CD4-positive, alpha-beta T cell treated with Interleukin-15 for 4 hours (primary cell): Measurements from ENCODE around the gene IGF2BP1.
"Not testable (repeated sequence)": the region's sequence is repeated elsewhere in the genome, so short reads cannot be mapped to it uniquely, and the experiment has no call there.

ENCODE experiments used
- DNase-seq: peaks from one replicate; pipeline ENCODE4 v3.0.0-alpha.2; 2020; ENCODE audit warnings: low spot score

IGF2BP1 gene

GRCh38 chr17:49054342-49055092 lies 57.3 kb downstream of the IGF2BP1 start:
- no peak for DNase-seq

- DNase-seq, result no peak
Observed at GRCh38 chr17:49055181-49055927, 58.2 kb downstream of the IGF2BP1 start.

- DNase-seq, result no peak
Observed at GRCh38 chr17:49061524-49061943, 64.3 kb downstream of the IGF2BP1 start.

- no peak for DNase-seq
Observed at GRCh38 chr17:49063652-49064051, 66.5 kb downstream of the IGF2BP1 start.

GRCh38 chr17:49067163-49067562 lies 70.0 kb downstream of the IGF2BP1 start:
- DNase-seq, result no peak

- no peak for DNase-seq
Observed at GRCh38 chr17:49069585-49070273, 72.5 kb downstream of the IGF2BP1 start.

GRCh38 chr17:49071106-49071505 lies 73.9 kb downstream of the IGF2BP1 start:
- no peak for DNase-seq

- DNase-seq, result no peak
Observed at GRCh38 chr17:49074851-49075540, 77.8 kb downstream of the IGF2BP1 start.

GRCh38 chr17:49076573-49077384 lies 79.6 kb downstream of the IGF2BP1 start:
- no peak for DNase-seq

GRCh38 chr17:49078248-49078647 lies 81.1 kb downstream of the IGF2BP1 start:
- DNase-seq, result no peak

- DNase-seq, result no peak
Observed at GRCh38 chr17:49079840-49080663, 82.9 kb downstream of the IGF2BP1 start.

GRCh38 chr17:49082231-49082630 lies 85.0 kb downstream of the IGF2BP1 start:
- no peak for DNase-seq

GRCh38 chr17:49085046-49085445 lies 87.9 kb downstream of the IGF2BP1 start:
- DNase-seq, result not testable (repeated sequence)

- no peak for DNase-seq
Observed at GRCh38 chr17:49085565-49086315, 88.6 kb downstream of the IGF2BP1 start.

- DNase-seq, result no peak
Observed at GRCh38 chr17:49086316-49086605, 89.1 kb downstream of the IGF2BP1 start.

- no peak for DNase-seq
Observed at GRCh38 chr17:49086649-49087048, 89.5 kb downstream of the IGF2BP1 start.

GRCh38 chr17:49089094-49089493 lies 91.9 kb downstream of the IGF2BP1 start:
- DNase-seq, result no peak

- no peak for DNase-seq
Observed at GRCh38 chr17:49090878-49091594, 93.9 kb downstream of the IGF2BP1 start.

GRCh38 chr17:49093131-49093530 lies 95.9 kb downstream of the IGF2BP1 start:
- no peak for DNase-seq
